ENCODE data around the gene ADGRG7. TPM values are rescaled to one million over a fixed set of nuclear protein-coding genes. Genes with fewer than 3 reads are reported as not detected.
A peak's percentile ranks its signal among the peaks of the same experiment; 100 is the strongest.

ADGRG7 gene
- total RNA-seq, 6 donors from 2014 or later: not detected

DNA sequence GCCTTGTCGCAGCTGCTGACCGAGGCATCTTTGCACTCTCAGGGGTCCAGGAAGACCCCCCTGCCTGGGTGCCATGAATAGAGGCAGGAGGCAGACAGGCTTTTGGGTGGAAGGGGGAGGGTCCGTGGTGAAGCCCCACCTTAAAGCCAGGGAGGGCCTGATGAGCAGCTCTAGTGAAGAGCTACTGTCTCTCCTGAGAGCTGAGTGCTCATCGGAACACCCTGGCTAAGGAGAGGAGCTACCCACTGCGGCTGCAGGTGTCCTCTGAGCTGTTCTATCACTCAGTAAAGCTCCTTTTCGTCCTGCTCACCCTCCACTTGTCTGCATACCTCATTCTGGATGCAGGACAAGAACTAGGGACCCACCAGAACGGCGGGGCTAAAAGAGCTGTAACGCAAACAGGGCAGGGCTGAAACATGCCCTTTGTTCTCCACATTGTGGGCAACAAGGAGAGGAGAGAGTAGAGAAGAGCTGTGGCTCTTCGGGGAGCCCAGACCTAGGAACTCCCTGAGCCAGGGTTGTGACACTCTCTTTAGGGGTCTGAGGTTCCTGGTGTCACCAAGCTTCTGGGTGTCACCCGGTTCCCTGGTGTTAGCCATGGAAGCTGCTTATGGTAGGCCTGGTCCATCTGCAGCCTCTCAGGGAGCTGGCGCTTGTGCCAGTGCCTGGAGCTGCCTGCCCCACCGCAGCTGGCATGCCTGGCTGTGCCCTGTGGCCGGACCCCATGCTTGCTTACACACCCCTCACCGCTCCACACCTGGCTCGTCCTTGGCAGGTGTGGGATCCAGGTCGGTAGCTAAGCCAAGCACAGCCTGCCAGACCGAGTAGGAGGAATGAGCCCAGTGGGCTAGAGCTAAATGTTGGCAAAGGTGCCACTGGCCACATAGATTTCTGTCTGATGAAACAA is 73.7 kb downstream of the ADGRG7 start:
- peak; percentile 22 to 26 for ATAC-seq (ENCODE audit: low FRiP score in 2 of 2)
- no peak overlapping the region for H3K27ac ChIP-seq
- no peaks in the 10 kb centered on the region for H3K27me3 ChIP-seq
- peak in 1 of 2 donors; percentile 46 for DNase-seq
- H3K9me3 ChIP-seq: no peaks in the 10 kb centered on the region
- TF ChIP-seq POLR2AphosphoS5 (IDR thresholded peaks at IDR 0.05) (no peak), POLR2A (IDR thresholded peaks at IDR 0.05) (no peak), EP300 (IDR thresholded peaks at IDR 0.05) (no peak)
- TF ChIP-seq, protein P1, sequence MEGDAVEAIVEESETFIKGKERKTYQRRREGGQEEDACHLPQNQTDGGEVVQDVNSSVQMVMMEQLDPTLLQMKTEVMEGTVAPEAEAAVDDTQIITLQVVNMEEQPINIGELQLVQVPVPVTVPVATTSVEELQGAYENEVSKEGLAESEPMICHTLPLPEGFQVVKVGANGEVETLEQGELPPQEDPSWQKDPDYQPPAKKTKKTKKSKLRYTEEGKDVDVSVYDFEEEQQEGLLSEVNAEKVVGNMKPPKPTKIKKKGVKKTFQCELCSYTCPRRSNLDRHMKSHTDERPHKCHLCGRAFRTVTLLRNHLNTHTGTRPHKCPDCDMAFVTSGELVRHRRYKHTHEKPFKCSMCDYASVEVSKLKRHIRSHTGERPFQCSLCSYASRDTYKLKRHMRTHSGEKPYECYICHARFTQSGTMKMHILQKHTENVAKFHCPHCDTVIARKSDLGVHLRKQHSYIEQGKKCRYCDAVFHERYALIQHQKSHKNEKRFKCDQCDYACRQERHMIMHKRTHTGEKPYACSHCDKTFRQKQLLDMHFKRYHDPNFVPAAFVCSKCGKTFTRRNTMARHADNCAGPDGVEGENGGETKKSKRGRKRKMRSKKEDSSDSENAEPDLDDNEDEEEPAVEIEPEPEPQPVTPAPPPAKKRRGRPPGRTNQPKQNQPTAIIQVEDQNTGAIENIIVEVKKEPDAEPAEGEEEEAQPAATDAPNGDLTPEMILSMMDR (IDR thresholded peaks at IDR 0.05): no peak
- 90 to 91% methylated on average over 11 to 16 of the region's 18 CpGs for WGBS, 2 donors
- H3K36me3 ChIP-seq: no peaks in the 10 kb centered on the region
- H3K4me1 ChIP-seq: no peaks in the 10 kb centered on the region
- peak overlapping the region in 1 of 4 donors; percentile 8 for H3K4me3 ChIP-seq

DNA sequence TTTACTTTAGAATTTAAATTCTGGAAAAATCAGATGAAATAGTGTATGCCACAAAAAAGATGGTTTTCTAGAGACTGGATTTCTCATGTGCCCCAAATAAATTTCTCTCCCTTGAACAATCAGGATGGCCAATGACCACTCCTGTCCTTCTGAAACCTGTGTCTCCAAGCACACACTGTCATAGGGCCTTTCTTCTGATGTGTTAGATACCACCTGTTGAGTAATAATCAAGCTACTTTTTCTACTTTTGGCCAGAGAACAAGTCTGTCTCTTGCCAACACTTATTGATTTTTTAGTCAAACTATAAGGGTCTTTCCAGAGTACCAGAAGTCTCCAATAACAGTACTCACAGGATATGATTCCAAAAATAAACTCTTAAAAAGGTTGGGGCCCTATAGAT is 83.8 kb downstream of the ADGRG7 start:
- no peak for DNase-seq

GRCh38 chr3:100695696-100696095 is 86.3 kb downstream of the ADGRG7 start:
- no peaks in the 10 kb centered on the region for H3K36me3 ChIP-seq
- DNase-seq (no peak), ATAC-seq (ENCODE audit: low FRiP score in 2 of 2) (no peak)
- no peaks in the 10 kb centered on the region for H3K27me3 ChIP-seq
- 74 to 85% methylated on average over 2 of the region's 2 CpGs for WGBS, 2 donors
- no peak overlapping the region for H3K27ac ChIP-seq
- no peak overlapping the region for H3K4me3 ChIP-seq
- TF ChIP-seq, protein P1 (IDR thresholded peaks at IDR 0.05): no peak
- no peak for TF ChIP-seq EP300 (IDR thresholded peaks at IDR 0.05)
- no peak for TF ChIP-seq POLR2A (IDR thresholded peaks at IDR 0.05)
- TF ChIP-seq POLR2AphosphoS5 (IDR thresholded peaks at IDR 0.05): no peak
- H3K4me1 ChIP-seq: no peaks in the 10 kb centered on the region
- H3K9me3 ChIP-seq: no peaks in the 10 kb centered on the region

More for the DNA sequence above, 83.8 kb downstream of the ADGRG7 start:
- no peaks in the 10 kb centered on the region for H3K36me3 ChIP-seq
- no peaks in the 10 kb centered on the region for H3K9me3 ChIP-seq
- H3K4me1 ChIP-seq: no peaks in the 10 kb centered on the region
- no peaks in the 10 kb centered on the region for H3K27me3 ChIP-seq
- no peak for ATAC-seq (ENCODE audit: low FRiP score in 2 of 2)
- no peak overlapping the region for H3K27ac ChIP-seq
- no peak overlapping the region for H3K4me3 ChIP-seq
- no peak for TF ChIP-seq POLR2AphosphoS5 (IDR thresholded peaks at IDR 0.05)
- TF ChIP-seq, protein P1 (IDR thresholded peaks at IDR 0.05): no peak
- TF ChIP-seq EP300 (IDR thresholded peaks at IDR 0.05): no peak
- no peak for TF ChIP-seq POLR2A (IDR thresholded peaks at IDR 0.05)

DNA sequence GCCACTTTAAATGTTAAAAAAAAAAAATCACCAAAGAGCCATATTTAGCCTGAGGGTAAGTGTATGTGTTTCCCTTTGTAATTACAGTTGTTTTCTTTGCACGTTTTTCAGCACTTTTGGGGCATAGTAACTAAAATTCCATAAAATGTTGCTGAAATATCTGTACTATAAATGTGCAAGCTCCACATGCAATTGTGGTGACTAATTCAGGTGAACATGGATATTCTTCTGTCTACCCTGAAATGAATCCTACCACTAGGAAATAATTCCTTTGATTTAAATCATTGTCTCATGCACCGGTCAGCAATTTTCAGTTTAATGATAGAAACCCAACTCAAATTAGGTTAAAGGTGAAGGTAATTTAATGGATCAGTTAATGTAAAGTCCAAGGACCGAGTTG is 86.8 kb downstream of the ADGRG7 start:
- H3K27me3 ChIP-seq: no peaks in the 10 kb centered on the region
- no peak for ATAC-seq (ENCODE audit: low FRiP score in 2 of 2)
- 84 to 85% methylated on average over 3 of the region's 3 CpGs for WGBS, 2 donors
- no peak overlapping the region for H3K27ac ChIP-seq
- no peak overlapping the region for H3K4me3 ChIP-seq
- no peaks in the 10 kb centered on the region for H3K9me3 ChIP-seq
- no peaks in the 10 kb centered on the region for H3K4me1 ChIP-seq
- H3K36me3 ChIP-seq: no peaks in the 10 kb centered on the region
- no peak for DNase-seq
- TF ChIP-seq, protein P1 (IDR thresholded peaks at IDR 0.05): no peak
- TF ChIP-seq POLR2AphosphoS5 (IDR thresholded peaks at IDR 0.05): no peak
- TF ChIP-seq POLR2A (IDR thresholded peaks at IDR 0.05): no peak
- no peak for TF ChIP-seq EP300 (IDR thresholded peaks at IDR 0.05)
